Body of pancreas (tissue), 4 donors: ENCODE data around the gene MMP12. TPM values are rescaled to one million over a fixed set of nuclear protein-coding genes. Genes with fewer than 3 reads are reported as not detected.

Experiments
- ATAC-seq: fragments of 150-250 bp; one replicate; pipeline ENCODE4 v1.9.1; 2016
- DNase-seq, 4 donors: peaks; one replicate each; pipeline ENCODE4 v3.0.0-alpha.2; 2019
- H3K27ac ChIP-seq, 4 donors: fragments of 200-600 bp; sonication (generic); 1 replicate in 3 of 4; 2 replicates in 1 of 4; pipeline versions ENCODE4 v1.5.1 to v1.6.1; 2016 to 2019; ENCODE audit warnings: mild to moderate bottlenecking in 1 of 4, mixed read lengths in 1 of 4, moderate library complexity in 1 of 4
- H3K27me3 ChIP-seq, 2 donors: fragments of 200-600 bp; sonication (generic); one replicate each; pipeline ENCODE4 v1.6.0; 2016; ENCODE audit warnings: mild to moderate bottlenecking in 1 of 2
- H3K36me3 ChIP-seq, 2 donors: fragments of 200-600 bp; sonication (generic); replicated peaks in 1 of 2; 2 replicates each; pipeline ENCODE4 v1.5.1; 2016; ENCODE audit warnings: low read depth in 2 of 2; ENCODE audit not compliant: insufficient read depth in 1 of 2
- H3K4me1 ChIP-seq: fragments of 200-600 bp; sonication (generic); one replicate; pipeline ENCODE4 v1.6.0; 2016
- H3K4me3 ChIP-seq, 2 donors: fragments of 200-600 bp; sonication (generic); 1 replicate in 1 of 2; 2 replicates in 1 of 2; pipeline ENCODE4 v1.5.1; 2016 to 2019
- H3K9me3 ChIP-seq, 3 donors: fragments of 200-600 bp; sonication (generic); 1 replicate in 2 of 3; 2 replicates in 1 of 3; pipeline ENCODE4 v1.5.1; 2016
- CTCF ChIP-seq, 7 experiments: fragments of 450-650 bp in 4 of 7; fragments of 200-600 bp in 3 of 7; sonication (generic) in 3 of 7; IDR thresholded peaks; one replicate each; pipeline ENCODE4 v1.5.1; 2016 to 2019; ENCODE audit warnings: antibody characterized with exemption in 7 of 7
- POLR2A ChIP-seq, 3 donors: fragments of 450-650 bp; IDR thresholded peaks; one replicate each; pipeline ENCODE4 v1.6.1; 2016; ENCODE audit warnings: antibody characterized with exemption in 3 of 3, mild to moderate bottlenecking in 2 of 3
- WGBS, 2 donors: methylation state at CpG; one replicate each; pipeline ENCODE4 v1.1.5; 2017; 5-methylcytosine and 5-hydroxymethylcytosine counted together
- intact Hi-C: fragments of 100-400 bp; cut with DNase I; formaldehyde crosslinking; loops from one replicate; pipeline ENCODE4 v1.15.1; 2023
- total RNA-seq, 2 donors: library from RNA; depleted of rRNA; stranded (reverse); fragments of >200 nt; gene quantifications; one replicate each; pipeline ENCODE4 v1.1.0, GENCODE V29; 2016

The MMP12 gene
- not detected for total RNA-seq

DNA sequence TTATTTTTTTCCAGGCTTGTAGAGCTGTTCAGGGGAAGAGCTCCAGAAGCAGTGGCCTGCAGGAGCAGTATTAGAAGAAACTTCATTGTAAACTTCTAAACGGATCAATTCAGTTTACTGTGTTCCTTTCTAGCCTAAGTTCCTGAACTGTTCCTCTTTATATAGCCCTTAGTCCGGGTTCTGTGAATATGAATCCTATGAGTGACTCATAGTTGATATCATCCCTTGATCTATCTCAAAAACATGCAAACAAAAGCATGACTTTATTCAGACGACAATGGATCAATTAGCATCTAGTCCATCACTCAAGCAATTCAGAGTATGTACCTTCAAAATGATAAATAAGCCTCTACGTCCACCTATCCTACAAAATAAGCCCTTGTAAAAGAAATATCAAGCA, at the start of gene MMP12:
TSS of gene MMP12 (minus strand) at position 131 of the 400 bp plus-strand sequence. CDS start at position 86, 45 bp downstream.
- Histone ChIP-seq H3K36me3 (no peaks in the 10 kb centered on the region), H3K4me3 (no peak within 1 kb of the TSS), H3K27ac (no peak within 1 kb of the TSS), H3K4me1 (no peaks in the 10 kb centered on the region), H3K27me3 (no peaks in the 10 kb centered on the region), H3K9me3 (no peaks in the 10 kb centered on the region)
- intact Hi-C loops, result no loop called here
- WGBS, 2 donors, result 39 to 43% methylated on average over 4 of the region's 4 CpGs
- TF ChIP-seq POLR2A (IDR thresholded peaks at IDR 0.05) (no peak), CTCF (IDR thresholded peaks at IDR 0.05) (no peak)
- no peak for DNase-seq
- no peak for ATAC-seq

- no peak for DNase-seq
- H3K4me1 ChIP-seq, result no peaks in the 10 kb centered on the region
- H3K27ac ChIP-seq, result no peak overlapping the region
- H3K9me3 ChIP-seq, result no peaks in the 10 kb centered on the region
- H3K27me3 ChIP-seq, result no peaks in the 10 kb centered on the region
- intact Hi-C loops, result no loop called here
- no peak overlapping the region for H3K4me3 ChIP-seq
- WGBS, 2 donors, result 41 to 60% methylated on average over 3 of the region's 3 CpGs
- no peak for ATAC-seq
- no peaks in the 10 kb centered on the region for H3K36me3 ChIP-seq
- TF ChIP-seq POLR2A (IDR thresholded peaks at IDR 0.05) (no peak), CTCF (IDR thresholded peaks at IDR 0.05) (no peak)
These were observed 46.9 kb upstream of the MMP12 start for GRCh38 chr11:102921587-102922220.

- no peaks in the 10 kb centered on the region for H3K27me3 ChIP-seq
- ATAC-seq (no peak), DNase-seq (no peak)
- H3K9me3 ChIP-seq, result no peaks in the 10 kb centered on the region
- H3K4me1 ChIP-seq, result no peaks in the 10 kb centered on the region
- WGBS, 2 donors, result 57 to 68% methylated on average over 13 of the region's 13 CpGs
- intact Hi-C loops, result no loop called here
- no peak overlapping the region for H3K27ac ChIP-seq
- H3K4me3 ChIP-seq, result no peak overlapping the region
- TF ChIP-seq POLR2A (IDR thresholded peaks at IDR 0.05) (no peak), CTCF (IDR thresholded peaks at IDR 0.05) (no peak)
- no peaks in the 10 kb centered on the region for H3K36me3 ChIP-seq
These were observed 45.4 kb upstream of the MMP12 start for GRCh38 chr11:102920118-102920684.

- TF ChIP-seq POLR2A (IDR thresholded peaks at IDR 0.05) (no peak), CTCF (IDR thresholded peaks at IDR 0.05) (no peak)
- H3K27ac ChIP-seq, result no peak overlapping the region
- ATAC-seq (no peak), DNase-seq (no peak)
- H3K4me1 ChIP-seq, result no peaks in the 10 kb centered on the region
- H3K27me3 ChIP-seq, result no peaks in the 10 kb centered on the region
- intact Hi-C loops, result no loop called here
- H3K4me3 ChIP-seq, result no peak overlapping the region
- no peaks in the 10 kb centered on the region for H3K9me3 ChIP-seq
- no peaks in the 10 kb centered on the region for H3K36me3 ChIP-seq
These were observed 40.2 kb upstream of the MMP12 start for GRCh38 chr11:102915044-102915375.
